Measurements from ENCODE around the gene HEATR3. TPM values are rescaled to one million over a fixed set of nuclear protein-coding genes. Genes with fewer than 3 reads are reported as not detected.

HEATR3 gene
- 9.9 and 12.6 TPM in 2 replicates for polyA plus RNA-seq (2013)

GRCh38 chr16:50065624-50066481 is at the start of gene HEATR3:
Gene HEATR3, plus strand, starts transcription at chr16:50065970. Its CDS starts 162 bp downstream, at chr16:50066132.
- no CpG with 5 or more reads among the region's 91 CpGs for WGBS (ENCODE audit: extremely low coverage, insufficient coverage, insufficient read length)
- Histone ChIP-seq H3K27me3 (ENCODE audit: insufficient read depth, low read length) (no peaks in the 10 kb centered on the region), H3K79me2 (ENCODE audit: control insufficient read depth, insufficient read depth, low read length, poor library complexity) (peaks cover 8% of the 10 kb centered on the region), H3K18ac (ENCODE audit: low read length) (peak within 1 kb of the TSS; percentile 64), H3K23ac (ENCODE audit: low read length) (no peak within 1 kb of the TSS), H3K4ac (ENCODE audit: low read depth, low read length) (peak within 1 kb of the TSS; percentile 71), H3K36me3 (ENCODE audit: control insufficient read depth in 1 of 2, insufficient read depth in 2 of 2, low read length in 2 of 2) (peaks cover 6 to 8% of the 10 kb centered on the region in 2 experiments), H2BK12ac (ENCODE audit: low read length) (no peak within 1 kb of the TSS), H4K8ac (ENCODE audit: low read depth, low read length) (peak within 1 kb of the TSS; percentile 87), H3K14ac (ENCODE audit: low read length) (peak within 1 kb of the TSS; percentile 82), H2BK120ac (ENCODE audit: insufficient read depth, low read length, poor library complexity) (peak within 1 kb of the TSS; percentile 62), H4K91ac (ENCODE audit: low read depth, low read length) (peak within 1 kb of the TSS; percentile 76), H3K4me3 (ENCODE audit: low read depth, low read length) (peak within 1 kb of the TSS; percentile 88), H2AK5ac (ENCODE audit: low read length) (no peak within 1 kb of the TSS), H3K9me3 (ENCODE audit: insufficient read depth, low read depth, low read length) (no peaks in the 10 kb centered on the region), H3K4me1 (ENCODE audit: control insufficient read depth in 1 of 2, insufficient read depth in 2 of 2, low read length in 2 of 2) (peaks cover 3 to 7% of the 10 kb centered on the region in 2 experiments), H3K79me1 (ENCODE audit: low read length) (peaks cover 6% of the 10 kb centered on the region), H2AFZ (ENCODE audit: insufficient read depth, low read length, poor library complexity) (peak within 1 kb of the TSS; percentile 80), H2BK5ac (ENCODE audit: low read depth, low read length, poor library complexity) (peak within 1 kb of the TSS; percentile 59), H3K4me2 (ENCODE audit: low read length) (peak within 1 kb of the TSS; percentile 68), H3K27ac (ENCODE audit: low read depth, low read length) (peak within 1 kb of the TSS; percentile 78), H4K12ac (ENCODE audit: low read depth, low read length) (peak within 1 kb of the TSS; percentile 72), H3K9ac (ENCODE audit: low read length) (peak within 1 kb of the TSS; percentile 94)
- peak; percentile 88 to 94 for DNase-seq

GRCh38 chr16:50017553-50017952 is 48.2 kb upstream of the HEATR3 start:
- no CpG with 5 or more reads among the region's 9 CpGs for WGBS (ENCODE audit: extremely low coverage, insufficient coverage, insufficient read length)
- Histone ChIP-seq H2BK5ac (ENCODE audit: low read depth, low read length, poor library complexity) (no peak overlapping the region), H3K79me2 (ENCODE audit: control insufficient read depth, insufficient read depth, low read length, poor library complexity) (no peaks in the 10 kb centered on the region), H3K79me1 (ENCODE audit: low read length) (no peaks in the 10 kb centered on the region), H3K27me3 (ENCODE audit: insufficient read depth, low read length) (no peaks in the 10 kb centered on the region), H3K4ac (ENCODE audit: low read depth, low read length) (no peak overlapping the region), H3K23ac (ENCODE audit: low read length) (no peak overlapping the region), H2BK12ac (ENCODE audit: low read length) (no peak overlapping the region), H4K8ac (ENCODE audit: low read depth, low read length) (no peak overlapping the region), H2BK120ac (ENCODE audit: insufficient read depth, low read length, poor library complexity) (no peak overlapping the region), H3K14ac (ENCODE audit: low read length) (no peak overlapping the region), H3K18ac (ENCODE audit: low read length) (no peak overlapping the region), H3K36me3 (ENCODE audit: control insufficient read depth in 1 of 2, insufficient read depth in 2 of 2, low read length in 2 of 2) (no peaks in the 10 kb centered on the region), H3K4me3 (ENCODE audit: low read depth, low read length) (no peak overlapping the region), H3K27ac (ENCODE audit: low read depth, low read length) (no peak overlapping the region), H4K91ac (ENCODE audit: low read depth, low read length) (no peak overlapping the region), H2AK5ac (ENCODE audit: low read length) (no peak overlapping the region), H3K9me3 (ENCODE audit: insufficient read depth, low read depth, low read length) (no peaks in the 10 kb centered on the region), H4K12ac (ENCODE audit: low read depth, low read length) (no peak overlapping the region), H3K9ac (ENCODE audit: low read length) (no peak overlapping the region), H3K4me1 (ENCODE audit: control insufficient read depth in 1 of 2, insufficient read depth in 2 of 2, low read length in 2 of 2) (peaks cover 3 to 5% of the 10 kb centered on the region in 2 experiments), H2AFZ (ENCODE audit: insufficient read depth, low read length, poor library complexity) (no peak overlapping the region), H3K4me2 (ENCODE audit: low read length) (no peak overlapping the region)
- peak in 1 of 2 donors; percentile 37 for DNase-seq

GRCh38 chr16:50021544-50021943 is 44.2 kb upstream of the HEATR3 start:
- Histone ChIP-seq H3K23ac (ENCODE audit: low read length) (no peak overlapping the region), H2BK120ac (ENCODE audit: insufficient read depth, low read length, poor library complexity) (no peak overlapping the region), H3K79me2 (ENCODE audit: control insufficient read depth, insufficient read depth, low read length, poor library complexity) (peaks cover 7% of the 10 kb centered on the region), H3K14ac (ENCODE audit: low read length) (no peak overlapping the region), H2BK5ac (ENCODE audit: low read depth, low read length, poor library complexity) (no peak overlapping the region), H3K36me3 (ENCODE audit: control insufficient read depth in 1 of 2, insufficient read depth in 2 of 2, low read length in 2 of 2) (no peaks in the 10 kb centered on the region), H3K9me3 (ENCODE audit: insufficient read depth, low read depth, low read length) (no peaks in the 10 kb centered on the region), H2BK12ac (ENCODE audit: low read length) (no peak overlapping the region), H3K4me2 (ENCODE audit: low read length) (no peak overlapping the region), H3K4ac (ENCODE audit: low read depth, low read length) (no peak overlapping the region), H3K4me1 (ENCODE audit: control insufficient read depth in 1 of 2, insufficient read depth in 2 of 2, low read length in 2 of 2) (no peaks in the 10 kb centered on the region), H3K9ac (ENCODE audit: low read length) (no peak overlapping the region), H4K91ac (ENCODE audit: low read depth, low read length) (no peak overlapping the region), H3K27me3 (ENCODE audit: insufficient read depth, low read length) (no peaks in the 10 kb centered on the region), H4K12ac (ENCODE audit: low read depth, low read length) (no peak overlapping the region), H2AK5ac (ENCODE audit: low read length) (no peak overlapping the region), H4K8ac (ENCODE audit: low read depth, low read length) (no peak overlapping the region), H2AFZ (ENCODE audit: insufficient read depth, low read length, poor library complexity) (no peak overlapping the region), H3K27ac (ENCODE audit: low read depth, low read length) (no peak overlapping the region), H3K79me1 (ENCODE audit: low read length) (peaks cover 6% of the 10 kb centered on the region), H3K4me3 (ENCODE audit: low read depth, low read length) (no peak overlapping the region), H3K18ac (ENCODE audit: low read length) (no peak overlapping the region)
- WGBS (ENCODE audit: extremely low coverage, insufficient coverage, insufficient read length), result no CpG with 5 or more reads among the region's 2 CpGs
- peak; percentile 17 to 43 for DNase-seq

- no CpG with 5 or more reads among the region's 4 CpGs for WGBS (ENCODE audit: extremely low coverage, insufficient coverage, insufficient read length)
- no peak overlapping the region for H3K4me2 ChIP-seq (ENCODE audit: low read length)
- H2BK120ac ChIP-seq (ENCODE audit: insufficient read depth, low read length, poor library complexity), result no peak overlapping the region
Measured at GRCh38 chr16:50023641-50024040, 42.1 kb upstream of the HEATR3 start.

More at GRCh38 chr16:50023641-50024040, 42.1 kb upstream of the HEATR3 start:
- Histone ChIP-seq H3K27me3 (ENCODE audit: insufficient read depth, low read length) (no peaks in the 10 kb centered on the region), H3K36me3 (ENCODE audit: control insufficient read depth in 1 of 2, insufficient read depth in 2 of 2, low read length in 2 of 2) (peaks cover 0 to 5% of the 10 kb centered on the region in 2 experiments), H2BK5ac (ENCODE audit: low read depth, low read length, poor library complexity) (no peak overlapping the region), H2AK5ac (ENCODE audit: low read length) (no peak overlapping the region), H3K4ac (ENCODE audit: low read depth, low read length) (no peak overlapping the region), H3K9ac (ENCODE audit: low read length) (no peak overlapping the region), H3K23ac (ENCODE audit: low read length) (no peak overlapping the region), H4K8ac (ENCODE audit: low read depth, low read length) (no peak overlapping the region), H3K18ac (ENCODE audit: low read length) (no peak overlapping the region), H3K14ac (ENCODE audit: low read length) (no peak overlapping the region), H2AFZ (ENCODE audit: insufficient read depth, low read length, poor library complexity) (no peak overlapping the region), H3K27ac (ENCODE audit: low read depth, low read length) (no peak overlapping the region), H2BK12ac (ENCODE audit: low read length) (no peak overlapping the region), H4K12ac (ENCODE audit: low read depth, low read length) (no peak overlapping the region), H3K79me2 (ENCODE audit: control insufficient read depth, insufficient read depth, low read length, poor library complexity) (peaks cover 9% of the 10 kb centered on the region), H3K79me1 (ENCODE audit: low read length) (peaks cover 6% of the 10 kb centered on the region), H4K91ac (ENCODE audit: low read depth, low read length) (no peak overlapping the region), H3K4me1 (ENCODE audit: control insufficient read depth in 1 of 2, insufficient read depth in 2 of 2, low read length in 2 of 2) (no peaks in the 10 kb centered on the region), H3K4me3 (ENCODE audit: low read depth, low read length) (no peak overlapping the region), H3K9me3 (ENCODE audit: insufficient read depth, low read depth, low read length) (no peaks in the 10 kb centered on the region)
- DNase-seq, result no peak
